Neural cell (in vitro differentiated cells): Measurements from ENCODE around the gene ADM. TPM values are rescaled to one million over a fixed set of nuclear protein-coding genes. Genes with fewer than 3 reads are reported as not detected.

ENCODE experiments used
- H2AFZ ChIP-seq: fragments of 200-600, 300-800 bp; sonication (generic), shearing (Covaris generic); 2 replicates; pipeline ENCODE4 v1.6.0; 2014; ENCODE audit warnings: low read depth, mild to moderate bottlenecking, antibody characterized with exemption, low read length, moderate library complexity
- H3F3A ChIP-seq: fragments of 200-600 bp; shearing (Covaris generic); 2 replicates; pipeline ENCODE4 v1.6.1; 2016; ENCODE audit warnings: mild to moderate bottlenecking, moderate library complexity, mixed read lengths, antibody characterized with exemption, low read length; ENCODE audit not compliant: insufficient read depth, poor library complexity, severe bottlenecking
- H3K27ac ChIP-seq: fragments of 200-600, 300-800 bp; sonication (generic), shearing (Covaris generic); 2 replicates; pipeline ENCODE4 v1.5.1; 2014; ENCODE audit warnings: mild to moderate bottlenecking, low read length, moderate library complexity
- H3K27me3 ChIP-seq: fragments of 300-800, 200-600 bp; sonication (generic), shearing (Covaris generic); 2 replicates; pipeline ENCODE4 v1.6.0; 2014; ENCODE audit warnings: mild to moderate bottlenecking, low read depth, low read length, moderate library complexity; ENCODE audit not compliant: insufficient read depth
- H3K36me3 ChIP-seq: fragments of 300-800, 200-600 bp; sonication (generic), shearing (Covaris generic); 2 replicates; pipeline ENCODE4 v1.5.1; 2014; ENCODE audit warnings: mild to moderate bottlenecking, antibody characterized with exemption, low read length, moderate library complexity; ENCODE audit not compliant: insufficient read depth
- H3K4me2 ChIP-seq: fragments of 300-800, 200-600 bp; sonication (generic), shearing (Covaris generic); 2 replicates; pipeline ENCODE4 v1.6.0; 2014; ENCODE audit warnings: mild to moderate bottlenecking, low read length
- H3K4me3 ChIP-seq: fragments of 300-800, 200-600 bp; sonication (generic), shearing (Covaris generic); 2 replicates; pipeline ENCODE4 v1.5.1; 2014; ENCODE audit warnings: mild to moderate bottlenecking, low read length, moderate library complexity
- H3K79me2 ChIP-seq: fragments of 200-600 bp; shearing (Covaris generic); replicated peaks from 2 replicates; pipeline ENCODE4 v1.6.0; 2014; ENCODE audit warnings: mild to moderate bottlenecking, low read length, moderate library complexity; ENCODE audit not compliant: insufficient read depth
- H3K9ac ChIP-seq: fragments of 300-800, 200-600 bp; sonication (generic), shearing (Covaris generic); 2 replicates; pipeline ENCODE4 v1.6.1; 2016; ENCODE audit warnings: mild to moderate bottlenecking, low read length, mixed read lengths
- H3K9me2 ChIP-seq: fragments of 200-600 bp; shearing (Covaris generic); 2 replicates; pipeline ENCODE4 v1.6.1; 2016; ENCODE audit warnings: mild to moderate bottlenecking, low read length, mixed read lengths; ENCODE audit not compliant: insufficient read depth
- H3K9me3 ChIP-seq: fragments of 200-600, 300-800 bp; sonication (generic), shearing (Covaris generic); 2 replicates; pipeline ENCODE4 v1.6.1; 2016; ENCODE audit warnings: mild to moderate bottlenecking, mixed run types, low read length, moderate library complexity, mixed read lengths
- H4K20me1 ChIP-seq: fragments of 200-600 bp; shearing (Covaris generic); 2 replicates; pipeline ENCODE4 v1.6.1; 2016; ENCODE audit warnings: mild to moderate bottlenecking, mixed run types; ENCODE audit not compliant: insufficient read depth
- CTCF ChIP-seq: fragments of 450-650 bp; IDR thresholded peaks from 2 replicates; pipeline ENCODE4 v1.5.1; 2014; ENCODE audit warnings: antibody characterized with exemption, mild to moderate bottlenecking, moderate library complexity; ENCODE audit not compliant: poor library complexity, severe bottlenecking
- EP300 ChIP-seq: fragments of 450-650 bp; conservative IDR thresholded peaks from 2 replicates; pipeline ENCODE4 v1.6.1; 2014; ENCODE audit warnings: antibody characterized with exemption, mild to moderate bottlenecking, moderate library complexity; ENCODE audit not compliant: poor library complexity, severe bottlenecking
- EZH2 ChIP-seq: fragments of 200-600, 300-800 bp; shearing (Covaris generic), sonication (generic); IDR thresholded peaks from 2 replicates; pipeline ENCODE4 v1.6.1; 2014; ENCODE audit warnings: antibody characterized with exemption, low read length, borderline replicate concordance, mild to moderate bottlenecking; ENCODE audit not compliant: insufficient read depth, poor library complexity, severe bottlenecking
- MXI1 ChIP-seq: fragments of 450-650 bp; conservative IDR thresholded peaks from 2 replicates; pipeline ENCODE4 v1.6.1; 2014; ENCODE audit warnings: antibody characterized with exemption, mild to moderate bottlenecking; ENCODE audit not compliant: poor library complexity, severe bottlenecking
- POLR2AphosphoS5 ChIP-seq: IDR thresholded peaks from 2 replicates; pipeline ENCODE4 v1.6.1; 2012
- RAD21 ChIP-seq: fragments of 450-650 bp; conservative IDR thresholded peaks from 2 replicates; pipeline ENCODE4 v1.6.1; 2014; ENCODE audit warnings: antibody characterized with exemption, mild to moderate bottlenecking, moderate library complexity
- SMC3 ChIP-seq: fragments of 450-650 bp; conservative IDR thresholded peaks from 2 replicates; pipeline ENCODE4 v1.6.1; 2014; ENCODE audit warnings: antibody characterized with exemption, mild to moderate bottlenecking, moderate library complexity; ENCODE audit not compliant: poor library complexity
- TAF1 ChIP-seq: IDR thresholded peaks from 2 replicates; pipeline ENCODE4 v1.6.1; 2012; ENCODE audit warnings: low read depth
- polyA plus RNA-seq: library from polyadenylated mRNA; depleted of rRNA; stranded (reverse); fragments of >200 nt; gene quantifications from 2 replicates; pipeline ENCODE4 v1.2.3, GENCODE V29; 2014
- TF ChIP-seq, protein P1 (sequence below): IDR thresholded peaks from 2 replicates; pipeline ENCODE4 v1.6.1; 2012; ENCODE audit warnings: borderline replicate concordance

ADM gene
- polyA plus RNA-seq, 1 donor from 2014 or later: 1.6 TPM

DNA sequence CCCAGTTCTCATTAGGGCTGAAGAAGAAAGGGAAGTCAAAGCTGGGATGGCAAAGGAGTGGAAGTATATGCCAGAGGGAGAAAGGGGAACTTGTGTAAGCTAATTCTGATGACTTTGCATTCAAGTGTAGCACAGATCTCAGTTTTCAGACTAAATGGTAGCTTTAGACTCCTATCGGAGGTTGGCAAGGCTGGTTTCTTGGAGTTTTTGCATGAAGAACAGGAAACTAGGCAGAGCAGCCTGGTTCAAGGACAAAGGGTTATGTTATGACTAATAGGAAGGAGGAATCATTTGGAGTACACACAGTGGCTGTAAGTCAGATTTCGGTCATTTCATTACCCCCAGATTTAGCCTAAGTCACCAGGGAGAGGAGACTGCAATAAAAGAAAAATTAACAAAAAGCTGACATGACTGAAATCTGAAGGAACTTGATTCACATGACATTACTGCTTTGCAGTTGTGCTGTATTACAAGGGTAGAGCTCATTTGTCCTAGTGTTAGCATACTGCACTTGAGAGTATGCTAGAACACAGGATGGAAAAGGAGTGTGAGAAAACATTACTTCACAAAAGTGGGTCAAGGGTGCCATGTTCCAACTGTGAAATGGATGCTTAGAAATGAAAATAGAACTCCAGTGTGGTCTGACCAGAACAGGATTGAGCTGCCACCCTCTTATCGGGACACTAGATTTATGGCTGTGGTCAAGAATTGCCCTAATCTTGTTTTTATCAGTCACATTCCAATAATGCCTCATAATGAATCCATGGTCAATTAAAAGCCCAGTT is 23.6 kb downstream of the ADM start:
- H3K79me2 ChIP-seq: no peaks in the 10 kb centered on the region
- no peak for TF ChIP-seq CTCF
- TF ChIP-seq TAF1: no peak
- TF ChIP-seq, protein P1, sequence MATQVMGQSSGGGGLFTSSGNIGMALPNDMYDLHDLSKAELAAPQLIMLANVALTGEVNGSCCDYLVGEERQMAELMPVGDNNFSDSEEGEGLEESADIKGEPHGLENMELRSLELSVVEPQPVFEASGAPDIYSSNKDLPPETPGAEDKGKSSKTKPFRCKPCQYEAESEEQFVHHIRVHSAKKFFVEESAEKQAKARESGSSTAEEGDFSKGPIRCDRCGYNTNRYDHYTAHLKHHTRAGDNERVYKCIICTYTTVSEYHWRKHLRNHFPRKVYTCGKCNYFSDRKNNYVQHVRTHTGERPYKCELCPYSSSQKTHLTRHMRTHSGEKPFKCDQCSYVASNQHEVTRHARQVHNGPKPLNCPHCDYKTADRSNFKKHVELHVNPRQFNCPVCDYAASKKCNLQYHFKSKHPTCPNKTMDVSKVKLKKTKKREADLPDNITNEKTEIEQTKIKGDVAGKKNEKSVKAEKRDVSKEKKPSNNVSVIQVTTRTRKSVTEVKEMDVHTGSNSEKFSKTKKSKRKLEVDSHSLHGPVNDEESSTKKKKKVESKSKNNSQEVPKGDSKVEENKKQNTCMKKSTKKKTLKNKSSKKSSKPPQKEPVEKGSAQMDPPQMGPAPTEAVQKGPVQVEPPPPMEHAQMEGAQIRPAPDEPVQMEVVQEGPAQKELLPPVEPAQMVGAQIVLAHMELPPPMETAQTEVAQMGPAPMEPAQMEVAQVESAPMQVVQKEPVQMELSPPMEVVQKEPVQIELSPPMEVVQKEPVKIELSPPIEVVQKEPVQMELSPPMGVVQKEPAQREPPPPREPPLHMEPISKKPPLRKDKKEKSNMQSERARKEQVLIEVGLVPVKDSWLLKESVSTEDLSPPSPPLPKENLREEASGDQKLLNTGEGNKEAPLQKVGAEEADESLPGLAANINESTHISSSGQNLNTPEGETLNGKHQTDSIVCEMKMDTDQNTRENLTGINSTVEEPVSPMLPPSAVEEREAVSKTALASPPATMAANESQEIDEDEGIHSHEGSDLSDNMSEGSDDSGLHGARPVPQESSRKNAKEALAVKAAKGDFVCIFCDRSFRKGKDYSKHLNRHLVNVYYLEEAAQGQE: no peak
- no peak for TF ChIP-seq EZH2
- TF ChIP-seq POLR2AphosphoS5: no peak
- TF ChIP-seq RAD21: no peak
- H3K9me3 ChIP-seq: no peaks in the 10 kb centered on the region
- no peak overlapping the region for H3K27ac ChIP-seq
- no peaks in the 10 kb centered on the region for H3K9me2 ChIP-seq
- no peaks in the 10 kb centered on the region for H3F3A ChIP-seq
- H3K36me3 ChIP-seq: no peaks in the 10 kb centered on the region
- H3K9ac ChIP-seq: no peak overlapping the region
- no peak overlapping the region for H2AFZ ChIP-seq
- no peak overlapping the region for H3K4me2 ChIP-seq
- H3K4me3 ChIP-seq: no peak overlapping the region
- H4K20me1 ChIP-seq: no peaks in the 10 kb centered on the region
- no peaks in the 10 kb centered on the region for H3K27me3 ChIP-seq

DNA sequence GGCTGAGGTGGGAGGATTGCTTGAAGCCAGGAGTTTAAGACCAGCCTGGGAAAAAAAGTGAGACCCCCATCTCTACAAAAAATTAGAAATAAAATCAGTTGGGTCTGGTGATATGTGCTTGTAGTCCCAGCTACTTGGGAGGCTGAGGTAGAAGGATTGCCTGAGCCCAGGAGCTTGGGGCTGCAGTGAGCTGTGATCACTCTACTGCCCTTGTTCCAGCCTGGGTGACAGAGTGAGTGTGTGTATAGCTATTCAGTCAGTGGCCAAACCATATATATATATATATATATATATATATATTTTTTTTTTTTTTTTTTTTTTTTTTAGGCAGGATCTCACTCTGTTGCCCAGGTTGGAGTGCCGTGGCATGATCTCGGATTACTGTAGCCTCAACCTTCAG is 24.5 kb downstream of the ADM start:
- TF ChIP-seq CTCF (no peak), EZH2 (no peak), SMC3 (no peak), TAF1 (no peak), EP300 (no peak), RAD21 (no peak), MXI1 (no peak)
- TF ChIP-seq, protein P1: no peak
- Histone ChIP-seq H3K27ac (no peak overlapping the region), H4K20me1 (no peaks in the 10 kb centered on the region), H3K9me3 (no peaks in the 10 kb centered on the region), H3K9ac (no peak overlapping the region), H3F3A (no peaks in the 10 kb centered on the region), H3K4me2 (no peak overlapping the region), H3K9me2 (no peaks in the 10 kb centered on the region), H3K36me3 (no peaks in the 10 kb centered on the region), H3K4me3 (no peak overlapping the region), H3K79me2 (no peaks in the 10 kb centered on the region), H2AFZ (no peak overlapping the region), H3K27me3 (no peaks in the 10 kb centered on the region)
